ENCODE data around the gene TUBG1. TPM values are rescaled to one million over a fixed set of nuclear protein-coding genes. Genes with fewer than 3 reads are reported as not detected.

Gene TUBG1
- total RNA-seq, 1 experiment from 2014 or later = 140 TPM

DNA sequence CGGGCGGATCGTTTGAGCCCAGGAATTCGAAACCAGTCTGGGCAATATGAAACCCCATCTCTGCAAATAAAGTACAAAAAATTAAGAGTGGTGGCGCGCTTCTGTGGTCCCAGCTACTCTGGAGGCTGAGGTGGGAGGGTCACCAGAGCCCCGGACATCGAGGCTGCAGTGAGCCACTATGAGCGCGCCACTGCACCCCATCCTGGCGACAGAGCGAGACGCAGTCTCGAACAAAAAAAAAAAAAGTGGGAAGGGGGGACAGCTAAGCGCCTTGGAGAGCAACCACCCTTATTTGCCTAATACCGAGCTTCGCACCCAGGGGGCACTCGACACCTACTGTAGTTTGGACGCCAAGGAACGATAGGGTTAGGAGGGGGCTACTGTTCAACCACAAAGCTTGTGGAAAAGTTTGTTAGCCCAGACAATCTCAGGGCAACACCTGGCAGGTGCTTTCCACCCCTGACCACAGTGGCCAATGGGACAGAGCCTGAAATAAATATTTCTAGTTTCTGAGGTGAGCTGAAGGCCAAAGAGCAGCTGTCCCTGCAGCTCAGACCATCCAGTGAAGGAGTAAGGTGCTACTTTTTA is 31.1 kb upstream of the TUBG1 start:
- Mint-ChIP-seq H3K4me3 (peak overlapping the region; percentile 98), H3K27ac (peak overlapping the region; percentile 100), H3K27me3 (ENCODE audit: low read depth) (no peaks in the 10 kb centered on the region), H3K4me1 (peaks cover 20% of the 10 kb centered on the region), H3K9me3 (no peaks in the 10 kb centered on the region), H3K36me3 (peaks cover 25% of the 10 kb centered on the region)
- ATAC-seq (peak; percentile 77), DNase-seq (ENCODE audit: low spot score) (peak; percentile 92)
- POLR2A ChIA-PET = interaction anchor here (0.6 to 1.6 kb wide), 12 partner anchors 30 to 386 kb away, joined by 3 to 9 read pairs (median 4); partner anchors contain the start of genes PLEKHH3, RETREG3, TUBG1 and TUBG2
- CTCF ChIA-PET = interaction anchor here (0.6 to 3.3 kb wide), 69 partner anchors 8 to 458 kb away, joined by 3 to 122 read pairs (median 5); partner anchors contain the start of genes BECN1, CAVIN1, CCR10 and CNTD1
- TF ChIP-seq, protein P1, sequence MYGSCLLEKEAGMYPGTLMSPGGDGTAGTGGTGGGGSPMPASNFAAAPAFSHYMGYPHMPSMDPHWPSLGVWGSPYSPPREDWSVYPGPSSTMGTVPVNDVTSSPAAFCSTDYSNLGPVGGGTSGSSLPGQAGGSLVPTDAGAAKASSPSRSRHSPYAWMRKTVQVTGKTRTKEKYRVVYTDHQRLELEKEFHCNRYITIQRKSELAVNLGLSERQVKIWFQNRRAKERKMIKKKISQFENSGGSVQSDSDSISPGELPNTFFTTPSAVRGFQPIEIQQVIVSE (CRISPR knock-in tag; IDR thresholded peaks at IDR 0.05; ENCODE audit: borderline replicate concordance) = no peak
- TF ChIP-seq ZNF232 (CRISPR knock-in tag; IDR thresholded peaks at IDR 0.05) (peak; percentile 41; the same call in 1 of the 2 replicates), MYBL2 (CRISPR knock-in tag; IDR thresholded peaks at IDR 0.05) (no peak), FOXJ3 (CRISPR knock-in tag; IDR thresholded peaks at IDR 0.05; ENCODE audit: borderline replicate concordance) (no peak), ZNF121 (CRISPR knock-in tag; IDR thresholded peaks at IDR 0.05) (no peak), CTCF (IDR thresholded peaks at IDR 0.05) (peak; percentile 50), ARID4B (CRISPR knock-in tag; IDR thresholded peaks at IDR 0.05; ENCODE audit: borderline replicate concordance) (no peak), NFE2L1 (CRISPR knock-in tag; IDR thresholded peaks at IDR 0.05) (no peak), IRF2 (CRISPR knock-in tag; IDR thresholded peaks at IDR 0.05; ENCODE audit: borderline replicate concordance, low read depth) (no peak), RELA (CRISPR knock-in tag; IDR thresholded peaks at IDR 0.05; ENCODE audit: borderline replicate concordance) (no peak), NR1H2 (CRISPR knock-in tag; IDR thresholded peaks at IDR 0.05) (no peak), ZNF396 (CRISPR knock-in tag; IDR thresholded peaks at IDR 0.05; ENCODE audit: borderline replicate concordance) (no peak), ZBTB21 (CRISPR knock-in tag; IDR thresholded peaks at IDR 0.05; ENCODE audit: borderline replicate concordance) (no peak), PRDM15 (CRISPR knock-in tag; IDR thresholded peaks at IDR 0.05) (no peak), NR2C2 (CRISPR knock-in tag; IDR thresholded peaks at IDR 0.05) (no peak), SMAD4 (CRISPR knock-in tag; IDR thresholded peaks at IDR 0.05) (no peak), MXD4 (CRISPR knock-in tag; IDR thresholded peaks at IDR 0.05; ENCODE audit: borderline replicate concordance) (no peak), GTF2I (CRISPR knock-in tag; conservative IDR thresholded peaks at IDR 0.05) (no peak)
- TF ChIP-seq, protein P2, sequence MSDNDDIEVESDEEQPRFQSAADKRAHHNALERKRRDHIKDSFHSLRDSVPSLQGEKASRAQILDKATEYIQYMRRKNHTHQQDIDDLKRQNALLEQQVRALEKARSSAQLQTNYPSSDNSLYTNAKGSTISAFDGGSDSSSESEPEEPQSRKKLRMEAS (CRISPR knock-in tag; IDR thresholded peaks at IDR 0.05) = no peak
- TF ChIP-seq, protein P3, sequence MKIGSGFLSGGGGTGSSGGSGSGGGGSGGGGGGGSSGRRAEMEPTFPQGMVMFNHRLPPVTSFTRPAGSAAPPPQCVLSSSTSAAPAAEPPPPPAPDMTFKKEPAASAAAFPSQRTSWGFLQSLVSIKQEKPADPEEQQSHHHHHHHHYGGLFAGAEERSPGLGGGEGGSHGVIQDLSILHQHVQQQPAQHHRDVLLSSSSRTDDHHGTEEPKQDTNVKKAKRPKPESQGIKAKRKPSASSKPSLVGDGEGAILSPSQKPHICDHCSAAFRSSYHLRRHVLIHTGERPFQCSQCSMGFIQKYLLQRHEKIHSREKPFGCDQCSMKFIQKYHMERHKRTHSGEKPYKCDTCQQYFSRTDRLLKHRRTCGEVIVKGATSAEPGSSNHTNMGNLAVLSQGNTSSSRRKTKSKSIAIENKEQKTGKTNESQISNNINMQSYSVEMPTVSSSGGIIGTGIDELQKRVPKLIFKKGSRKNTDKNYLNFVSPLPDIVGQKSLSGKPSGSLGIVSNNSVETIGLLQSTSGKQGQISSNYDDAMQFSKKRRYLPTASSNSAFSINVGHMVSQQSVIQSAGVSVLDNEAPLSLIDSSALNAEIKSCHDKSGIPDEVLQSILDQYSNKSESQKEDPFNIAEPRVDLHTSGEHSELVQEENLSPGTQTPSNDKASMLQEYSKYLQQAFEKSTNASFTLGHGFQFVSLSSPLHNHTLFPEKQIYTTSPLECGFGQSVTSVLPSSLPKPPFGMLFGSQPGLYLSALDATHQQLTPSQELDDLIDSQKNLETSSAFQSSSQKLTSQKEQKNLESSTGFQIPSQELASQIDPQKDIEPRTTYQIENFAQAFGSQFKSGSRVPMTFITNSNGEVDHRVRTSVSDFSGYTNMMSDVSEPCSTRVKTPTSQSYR (CRISPR knock-in tag; IDR thresholded peaks at IDR 0.05) = no peak
- TF ChIP-seq, protein P4, sequence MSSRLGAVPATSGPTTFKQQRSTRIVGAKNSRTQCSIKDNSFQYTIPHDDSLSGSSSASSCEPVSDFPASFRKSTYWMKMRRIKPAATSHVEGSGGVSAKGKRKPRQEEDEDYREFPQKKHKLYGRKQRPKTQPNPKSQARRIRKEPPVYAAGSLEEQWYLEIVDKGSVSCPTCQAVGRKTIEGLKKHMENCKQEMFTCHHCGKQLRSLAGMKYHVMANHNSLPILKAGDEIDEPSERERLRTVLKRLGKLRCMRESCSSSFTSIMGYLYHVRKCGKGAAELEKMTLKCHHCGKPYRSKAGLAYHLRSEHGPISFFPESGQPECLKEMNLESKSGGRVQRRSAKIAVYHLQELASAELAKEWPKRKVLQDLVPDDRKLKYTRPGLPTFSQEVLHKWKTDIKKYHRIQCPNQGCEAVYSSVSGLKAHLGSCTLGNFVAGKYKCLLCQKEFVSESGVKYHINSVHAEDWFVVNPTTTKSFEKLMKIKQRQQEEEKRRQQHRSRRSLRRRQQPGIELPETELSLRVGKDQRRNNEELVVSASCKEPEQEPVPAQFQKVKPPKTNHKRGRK (CRISPR knock-in tag; IDR thresholded peaks at IDR 0.05; ENCODE audit: borderline replicate concordance) = no peak

Measured in WTC11 (cell line).